Astrocyte of the hippocampus (primary cell): Measurements from ENCODE around the gene ELAVL4.
A peak's percentile ranks its signal among the peaks of the same experiment; 100 is the strongest.

Source experiments
- DNase-seq: peaks from one replicate; pipeline ENCODE4 v3.0.0; 2011; ENCODE audit warnings: low read depth, low spot score

The ELAVL4 gene

DNA sequence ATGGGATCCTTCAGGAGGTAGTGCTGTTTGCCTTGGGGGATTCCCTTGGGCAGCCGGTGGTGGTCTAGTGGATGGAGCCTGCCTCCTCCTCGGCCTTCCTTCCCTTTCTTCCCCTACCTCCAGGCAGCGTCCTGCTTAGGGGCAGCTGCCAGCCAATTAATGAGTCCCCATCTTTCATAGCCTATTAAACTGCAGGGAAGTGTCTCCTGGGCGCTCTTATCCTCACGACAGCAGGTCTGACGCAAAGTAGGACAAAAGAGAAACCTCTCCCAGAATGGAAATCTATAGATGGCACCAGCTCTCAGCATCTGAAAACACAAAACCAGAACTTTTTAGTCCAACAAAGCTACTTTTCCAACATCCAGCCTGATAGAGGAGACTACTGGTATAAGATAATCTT lies 69.3 kb downstream of the ELAVL4 start:
- DNase-seq, result no peak

DNA sequence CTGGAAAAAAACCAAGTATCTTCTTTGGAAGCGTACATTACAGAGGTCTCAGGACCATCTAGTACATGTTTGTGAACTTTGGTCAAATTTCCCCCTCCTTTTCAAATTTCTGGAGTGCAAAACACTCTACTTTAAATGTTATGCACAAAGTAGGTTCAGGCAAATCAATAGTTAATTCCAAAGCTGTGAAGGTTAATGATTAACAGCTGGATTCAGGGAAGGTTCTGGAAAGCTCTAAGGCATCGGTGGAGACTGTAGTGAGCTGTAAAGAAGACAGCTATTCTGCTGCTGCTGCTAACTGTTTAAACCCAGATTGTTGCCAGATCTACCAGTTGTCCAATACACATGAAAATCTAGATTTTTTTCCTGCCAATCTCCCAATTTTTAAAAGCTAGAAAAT lies 70.9 kb downstream of the ELAVL4 start:
- no peak for DNase-seq

DNA sequence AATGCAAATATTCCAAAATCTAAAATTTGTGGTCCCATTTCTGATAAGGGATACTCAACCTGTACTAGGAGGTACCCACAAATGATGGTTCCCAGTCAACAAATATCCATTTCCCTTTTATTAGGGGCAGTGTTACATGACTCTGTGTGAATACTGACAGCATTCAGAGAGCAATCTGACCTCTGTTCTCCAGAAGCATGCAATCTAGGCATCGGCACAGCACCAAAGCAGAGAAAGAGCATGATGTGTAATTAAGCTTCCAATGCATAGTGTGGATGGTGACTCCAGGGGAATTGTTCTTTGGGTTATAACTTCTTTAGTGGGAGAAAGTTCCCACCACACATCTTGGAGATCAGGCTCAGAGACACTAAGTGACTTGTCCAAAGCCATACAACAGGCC lies 71.6 kb downstream of the ELAVL4 start:
- no peak for DNase-seq

DNA sequence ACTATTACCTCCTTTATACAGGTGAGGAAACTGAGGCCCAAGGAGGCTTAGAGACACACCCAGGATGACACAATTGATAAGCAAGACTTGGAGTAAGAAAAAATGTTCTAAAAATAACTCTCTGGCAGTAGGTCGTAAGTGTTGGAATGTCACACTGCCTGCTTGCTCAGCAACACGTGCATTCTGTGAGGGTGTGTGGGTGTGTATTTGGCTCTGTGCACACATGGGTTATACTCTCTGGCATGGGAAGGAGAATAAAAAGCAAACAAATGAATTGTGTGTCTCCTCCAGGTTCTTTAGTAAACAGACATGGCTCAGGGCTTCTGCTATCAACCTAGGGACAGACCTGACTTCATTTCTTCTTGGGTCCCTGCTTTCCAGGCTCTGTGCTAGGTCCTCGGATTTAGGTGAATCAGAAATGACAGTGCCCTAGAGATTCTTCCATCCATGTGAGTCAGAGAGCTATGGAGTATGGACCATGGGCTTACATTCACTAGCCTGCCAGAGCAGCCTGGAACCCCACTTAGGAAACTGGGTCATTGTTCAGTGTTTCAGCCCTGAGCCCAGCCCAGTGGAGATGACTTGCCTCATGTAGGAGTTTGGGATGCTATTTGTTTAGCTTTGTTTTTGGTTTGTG lies 72.4 kb downstream of the ELAVL4 start:
- peak; percentile 36 for DNase-seq

DNA sequence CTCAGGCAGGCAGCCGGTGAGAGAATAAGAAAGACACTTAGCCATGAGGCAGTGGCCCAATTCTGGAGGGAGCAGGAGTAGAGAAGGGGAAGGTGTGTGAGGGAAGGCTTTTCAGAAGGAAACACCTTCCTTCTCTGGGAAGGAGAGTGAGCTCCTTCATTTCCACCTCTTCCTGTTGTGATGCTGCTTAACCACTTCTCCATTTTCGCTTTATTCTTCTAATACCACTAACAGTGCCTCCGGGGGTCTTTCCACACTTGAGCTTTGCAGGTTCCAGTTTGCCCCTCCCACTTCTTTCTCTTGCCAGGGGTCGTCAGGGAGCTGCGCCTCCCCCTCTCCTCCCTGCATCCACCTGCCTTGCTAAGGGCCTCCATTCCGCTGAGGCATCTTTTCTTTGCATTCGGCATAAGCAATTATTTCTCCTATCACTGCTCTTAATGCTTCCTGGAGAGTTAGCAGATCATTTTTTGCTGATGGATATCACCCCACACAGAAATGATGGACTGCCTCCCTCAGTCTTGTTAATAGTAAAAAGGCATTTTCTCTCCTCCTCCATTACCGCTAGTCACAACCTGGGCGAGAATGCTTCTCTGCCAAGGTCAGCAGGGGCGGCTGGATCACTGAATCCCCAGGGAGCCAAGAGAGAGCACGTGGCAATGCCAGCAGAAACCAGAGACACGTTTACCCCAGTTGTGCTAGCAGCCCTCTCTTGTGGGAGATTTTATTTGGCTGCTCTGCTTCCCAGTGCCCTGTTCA lies 74.8 kb downstream of the ELAVL4 start:
- DNase-seq, result no peak

DNA sequence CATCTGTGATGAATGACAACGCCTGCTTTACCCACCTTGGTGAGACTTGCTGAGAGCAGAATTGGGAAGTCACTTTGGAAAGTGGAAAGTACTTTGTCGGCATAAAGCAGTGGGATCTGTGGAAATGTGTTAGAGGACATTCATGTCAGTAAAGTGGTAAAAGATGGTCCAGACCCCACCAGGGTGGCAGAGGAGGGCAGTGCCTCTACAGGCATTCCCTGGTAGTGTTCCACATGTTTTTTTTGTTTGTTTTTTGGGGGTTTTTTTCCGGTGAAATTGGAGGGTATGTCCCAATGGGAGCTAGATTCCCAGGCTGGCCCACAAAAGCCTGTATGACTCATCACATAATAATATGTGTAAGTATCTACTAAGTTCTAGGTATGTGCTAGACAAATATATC lies 80.6 kb downstream of the ELAVL4 start:
- no peak for DNase-seq

DNA sequence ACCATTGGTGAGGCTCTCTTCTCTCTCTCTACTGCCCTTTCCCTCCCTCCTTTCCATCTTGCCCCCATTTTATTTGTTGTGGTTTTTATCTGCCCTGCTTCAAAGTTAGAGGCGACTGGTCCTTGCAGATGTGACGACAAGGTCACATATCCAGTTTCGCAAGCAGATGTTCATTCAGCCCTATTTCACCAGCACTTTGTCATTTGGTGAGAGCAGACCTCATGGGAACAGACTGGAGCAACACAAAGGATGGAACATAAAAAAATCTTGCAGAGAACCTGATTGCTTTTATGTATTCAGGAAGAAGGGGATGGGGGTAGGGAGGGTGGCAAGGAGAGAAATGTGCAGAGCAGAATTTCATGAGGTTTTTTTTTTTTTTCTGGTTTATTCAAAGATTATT lies 84.3 kb downstream of the ELAVL4 start:
- DNase-seq, result no peak

DNA sequence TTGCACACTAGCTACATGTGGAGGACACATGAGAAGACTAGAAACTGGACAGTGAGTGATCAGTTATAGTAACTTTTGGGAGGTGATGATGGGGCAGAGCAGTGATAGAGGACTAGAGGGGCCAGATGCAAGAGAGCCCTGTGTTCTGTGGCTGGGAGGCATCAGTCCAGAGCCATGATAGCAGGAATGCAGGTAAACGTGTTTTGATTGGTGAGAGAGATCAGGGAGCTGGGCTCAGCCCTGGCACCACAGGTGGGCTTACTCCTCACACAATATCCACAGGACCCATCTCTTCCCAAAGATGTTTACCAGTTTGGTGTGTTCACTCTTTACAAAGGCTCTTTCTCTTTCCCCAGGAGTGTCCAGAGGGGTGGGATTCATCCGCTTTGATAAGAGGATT lies 86.5 kb downstream of the ELAVL4 start:
- DNase-seq, result no peak

DNA sequence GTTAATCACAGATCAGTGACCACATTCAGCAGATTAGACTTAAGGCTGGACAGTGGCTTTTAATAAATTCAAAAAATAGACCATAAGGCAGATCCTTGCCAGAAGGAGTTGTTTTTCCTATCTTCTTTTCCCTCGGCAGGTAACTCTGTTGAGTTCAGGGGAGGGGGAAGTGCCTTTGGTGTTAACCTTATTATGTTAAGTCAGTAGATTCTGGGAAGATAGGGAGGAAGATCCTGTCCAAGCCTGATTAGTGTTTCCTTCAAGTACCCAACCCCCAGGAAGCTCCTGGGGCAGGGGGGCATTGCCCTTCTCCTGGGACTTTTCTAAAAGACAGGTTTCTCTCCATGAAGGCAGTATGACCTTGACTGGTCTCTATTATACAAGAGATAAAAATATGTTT lies 87.4 kb downstream of the ELAVL4 start:
- no peak for DNase-seq

DNA sequence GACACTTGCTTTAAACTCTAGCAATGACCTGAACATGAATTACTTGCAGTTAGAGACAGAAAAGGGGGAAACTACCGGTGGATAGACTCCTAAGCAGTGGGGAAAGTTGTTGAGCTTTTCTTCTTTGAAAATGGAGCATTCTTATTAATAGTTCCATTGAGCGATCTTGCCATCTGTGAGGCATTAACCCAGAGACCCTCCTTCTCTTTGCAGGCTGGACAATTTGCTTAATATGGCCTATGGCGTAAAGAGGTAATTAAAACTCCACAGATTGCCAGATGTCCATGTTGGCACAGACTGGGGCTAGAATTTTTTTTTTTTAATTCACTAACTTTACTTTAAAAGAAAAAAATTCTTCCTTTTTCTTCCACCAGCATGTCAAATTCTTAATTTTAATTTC lies 88.5 kb downstream of the ELAVL4 start:
- DNase-seq, result no peak

DNA sequence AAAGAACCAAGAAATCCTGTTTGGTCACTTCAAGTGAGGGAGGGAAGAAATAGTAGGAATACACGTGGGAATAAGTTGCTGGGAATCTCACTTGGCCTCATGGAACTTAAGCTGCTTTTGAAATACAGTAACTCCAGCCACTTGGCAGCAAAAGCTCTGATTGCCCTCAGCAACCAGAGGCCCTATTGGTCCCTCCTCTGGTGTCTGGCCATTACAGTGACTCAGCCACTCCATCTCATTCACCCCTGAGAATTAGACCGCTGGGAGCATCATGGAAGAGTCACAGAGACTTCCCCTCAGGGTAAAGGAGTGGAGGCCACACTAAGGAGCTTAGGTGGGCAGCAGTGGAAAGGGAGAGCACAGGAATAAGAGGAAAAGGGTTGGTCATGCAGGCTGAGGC lies 99.6 kb downstream of the ELAVL4 start:
- DNase-seq, result peak; percentile 13

DNA sequence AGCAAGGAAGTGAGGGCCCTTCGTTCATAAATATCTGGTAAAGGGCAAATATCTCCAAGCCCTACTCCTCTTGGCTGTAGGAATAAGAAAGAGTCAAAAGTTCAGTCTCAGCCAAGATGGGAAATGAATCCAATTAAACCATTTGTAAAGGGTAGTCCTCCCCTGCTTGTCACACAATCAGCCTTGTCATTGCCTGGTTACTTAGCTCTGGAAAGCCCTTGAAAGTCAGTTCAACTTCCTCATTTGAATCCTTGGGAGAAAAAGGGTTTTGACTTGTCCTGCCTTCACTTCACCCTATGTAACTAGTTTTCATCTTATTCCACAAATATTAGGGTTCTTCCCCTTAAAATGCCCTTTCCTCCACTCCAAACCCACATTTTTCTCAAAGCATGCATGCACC lies 100.0 kb downstream of the ELAVL4 start:
- no peak for DNase-seq

DNA sequence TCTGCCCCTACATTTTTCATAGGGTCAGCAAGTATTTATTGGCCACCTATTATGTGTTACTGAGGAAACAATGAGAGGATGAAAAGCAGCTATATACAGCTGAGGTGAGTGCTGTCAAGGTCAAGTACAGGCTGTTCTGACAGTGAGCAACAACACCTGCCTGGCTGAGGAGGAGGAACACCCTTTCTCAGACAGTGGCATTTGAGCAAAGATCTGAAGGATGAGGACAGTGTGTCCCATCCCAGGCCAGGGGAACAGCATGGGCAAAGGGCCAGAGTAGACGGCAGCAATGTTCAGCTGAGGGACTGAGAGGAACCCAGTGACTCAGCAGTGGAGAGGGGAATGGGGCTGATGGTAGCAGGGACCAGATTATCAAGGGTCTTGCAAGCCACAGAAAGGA lies 101.0 kb downstream of the ELAVL4 start:
- no peak for DNase-seq

DNA sequence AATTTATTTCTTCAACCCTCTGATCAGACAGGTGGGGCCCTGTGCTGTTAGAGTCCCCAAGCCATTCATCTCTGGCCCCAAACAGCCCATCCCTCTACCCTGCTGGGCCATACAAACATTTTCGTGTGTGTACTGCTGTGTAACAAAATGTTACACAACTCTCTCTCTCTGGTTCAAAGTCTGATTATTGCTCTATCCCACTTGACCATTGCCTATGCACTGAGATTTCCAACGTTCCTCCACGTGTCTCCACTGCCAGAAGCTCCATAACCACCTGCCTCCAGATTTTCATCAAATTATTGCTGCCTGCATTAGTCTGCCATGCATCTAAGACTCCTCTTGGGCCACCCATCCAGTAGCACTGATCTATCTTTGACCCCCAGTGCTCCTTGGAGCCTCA lies 104.8 kb downstream of the ELAVL4 start:
- no peak for DNase-seq

DNA sequence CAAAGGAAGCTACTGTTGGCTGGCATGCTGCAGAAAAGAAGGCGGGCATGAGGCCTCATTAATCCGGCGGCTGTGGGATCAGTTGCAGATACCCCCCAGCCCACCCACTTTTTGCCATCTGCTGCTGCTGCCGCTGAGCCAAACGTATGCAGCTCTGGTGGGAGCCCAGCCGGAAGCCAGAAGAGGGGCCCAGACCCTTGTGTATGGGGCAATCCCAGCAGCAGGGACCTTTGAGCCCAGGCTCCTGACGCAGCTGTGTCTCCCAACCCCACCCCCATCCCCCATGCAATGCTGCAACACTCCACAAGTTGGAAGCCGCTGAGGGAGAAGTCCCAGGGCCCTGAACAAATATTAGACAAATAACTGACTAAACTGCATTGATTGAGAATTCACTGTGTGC lies 106.0 kb downstream of the ELAVL4 start:
- no peak for DNase-seq

DNA sequence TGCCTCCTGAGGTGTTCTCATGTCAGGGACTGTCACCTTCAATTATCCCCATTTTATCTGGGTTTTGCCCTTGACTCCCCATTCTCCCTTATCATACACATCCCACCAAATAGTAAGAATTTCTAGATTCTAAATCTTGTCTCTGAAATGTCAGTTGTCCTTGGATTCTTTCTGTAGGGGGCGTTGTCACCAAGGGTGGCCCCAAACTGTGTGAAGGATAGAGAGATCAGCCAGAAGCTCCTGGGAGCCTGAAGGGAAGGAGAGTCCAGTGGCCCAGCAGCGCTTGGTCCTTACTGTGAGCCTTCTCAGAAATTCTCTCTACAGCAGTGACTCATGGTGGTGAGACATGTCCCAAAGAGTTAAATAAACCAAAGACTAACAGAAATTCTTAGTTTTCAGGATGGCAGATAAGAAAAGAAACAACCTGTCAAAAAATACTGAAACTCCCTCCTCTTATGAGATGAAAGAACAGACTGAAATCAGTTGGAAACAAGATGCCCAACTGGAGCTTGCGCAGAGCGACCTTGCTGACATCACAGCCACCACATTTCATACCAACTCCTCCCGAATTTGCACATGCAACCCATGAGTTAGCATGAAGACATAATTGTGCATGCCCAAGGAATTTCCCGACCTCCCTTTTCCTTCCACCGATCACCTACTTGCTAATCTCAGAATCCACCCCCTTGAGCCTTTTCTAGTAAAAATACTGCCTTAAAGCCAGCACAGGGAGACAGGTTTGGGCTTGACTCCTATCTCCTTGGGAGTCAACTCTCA lies 109.8 kb downstream of the ELAVL4 start:
- DNase-seq, result peak; percentile 2

DNA sequence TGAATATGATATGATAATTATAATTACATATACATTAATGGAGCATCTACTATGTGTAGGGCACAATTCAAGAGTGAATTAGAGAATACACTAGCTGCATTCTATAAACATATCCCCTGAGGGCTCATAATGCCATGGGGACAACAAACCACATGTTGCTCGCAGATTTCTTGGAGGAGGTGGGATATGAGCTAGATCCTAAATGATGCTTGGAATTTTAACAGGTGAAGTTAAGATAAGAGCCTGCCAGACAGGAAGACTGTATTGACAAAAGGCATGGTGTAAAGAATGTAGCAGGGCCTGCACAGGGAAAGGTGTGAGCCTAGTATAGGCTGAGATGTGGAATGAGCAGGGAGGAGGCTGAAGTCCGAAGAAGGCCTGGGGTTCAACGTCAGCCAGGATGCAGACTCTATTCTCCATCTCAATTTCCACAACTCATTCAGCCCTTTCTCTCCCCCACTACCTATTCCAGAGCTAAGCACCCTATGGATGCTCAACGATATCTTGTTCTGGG lies 120.2 kb downstream of the ELAVL4 start:
- DNase-seq, result no peak

DNA sequence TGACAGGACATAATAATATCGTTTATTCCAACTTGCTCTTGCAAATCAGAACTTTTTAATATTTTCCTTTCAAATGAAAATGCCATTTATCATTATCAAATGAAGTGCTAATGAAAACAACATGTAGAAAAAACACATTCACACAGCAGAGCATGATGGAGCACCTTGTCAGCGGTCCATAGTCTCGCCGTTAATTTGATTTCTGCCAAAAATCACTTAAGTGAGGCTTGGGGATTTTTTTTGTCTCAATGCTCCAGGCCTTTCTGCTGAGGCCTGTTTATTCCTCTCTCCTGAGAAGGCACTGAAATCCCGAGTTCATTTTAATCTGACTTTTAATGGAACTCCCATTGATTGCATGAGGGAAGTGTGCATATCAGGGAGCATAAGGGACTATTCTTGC lies 122.5 kb downstream of the ELAVL4 start:
- no peak for DNase-seq

DNA sequence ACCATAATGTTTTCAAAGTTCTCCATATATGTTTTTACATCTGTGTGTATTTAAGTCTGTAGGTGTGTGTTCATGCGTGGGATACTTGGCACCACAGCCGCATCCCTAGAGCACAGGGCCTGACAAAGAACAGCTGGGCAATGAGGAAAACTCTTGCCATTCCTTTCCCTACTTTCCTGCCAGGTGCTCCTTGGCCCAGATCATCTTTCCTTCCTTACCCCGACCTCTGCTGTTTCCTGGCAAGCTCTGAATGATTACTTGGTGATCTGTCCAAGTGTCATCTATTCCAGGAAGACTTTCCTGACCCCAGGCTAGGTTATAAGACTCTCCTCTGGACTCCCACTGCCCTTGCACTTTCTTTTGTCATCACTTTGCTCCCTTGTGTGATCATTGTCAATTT lies 123.6 kb downstream of the ELAVL4 start:
- DNase-seq, result no peak

DNA sequence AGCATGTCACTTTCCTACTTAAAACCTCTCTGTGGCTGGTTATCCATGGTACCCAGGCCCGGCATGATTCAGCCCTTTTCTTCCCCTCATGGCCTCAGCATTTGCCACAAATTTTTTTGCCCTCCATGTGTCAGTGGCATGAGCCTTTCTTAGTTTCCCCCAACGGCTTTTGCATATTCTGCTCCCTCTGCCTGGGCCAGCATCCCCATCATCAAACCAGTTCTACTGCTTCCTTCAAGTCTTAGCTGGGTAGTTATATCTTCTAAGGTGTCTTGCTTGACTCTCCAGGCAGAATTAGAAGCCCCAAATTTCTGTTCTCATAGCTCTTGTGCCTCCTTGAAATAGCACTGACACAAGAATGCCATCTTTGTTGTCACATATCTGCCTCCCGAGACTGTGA lies 127.9 kb downstream of the ELAVL4 start:
- DNase-seq, result no peak

DNA sequence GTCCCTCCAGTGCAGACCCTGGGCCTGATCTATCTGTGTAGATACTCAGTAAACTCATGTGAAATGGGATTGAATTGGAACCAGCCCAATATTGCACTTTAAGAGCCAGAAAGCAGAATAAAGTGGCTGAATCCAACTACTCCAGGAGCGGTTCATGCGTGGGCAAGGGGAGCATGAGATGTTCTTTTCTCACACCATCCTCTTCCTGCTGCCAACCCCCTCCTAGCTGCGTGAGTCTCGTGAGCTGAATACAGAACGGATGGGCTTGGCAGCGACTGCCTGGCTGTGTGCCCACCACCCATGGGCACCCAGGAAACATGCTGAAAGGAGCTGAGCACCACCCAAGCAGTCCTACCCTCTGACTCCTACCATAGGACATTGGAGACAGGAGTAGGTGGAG lies 128.3 kb downstream of the ELAVL4 start:
- DNase-seq, result no peak

DNA sequence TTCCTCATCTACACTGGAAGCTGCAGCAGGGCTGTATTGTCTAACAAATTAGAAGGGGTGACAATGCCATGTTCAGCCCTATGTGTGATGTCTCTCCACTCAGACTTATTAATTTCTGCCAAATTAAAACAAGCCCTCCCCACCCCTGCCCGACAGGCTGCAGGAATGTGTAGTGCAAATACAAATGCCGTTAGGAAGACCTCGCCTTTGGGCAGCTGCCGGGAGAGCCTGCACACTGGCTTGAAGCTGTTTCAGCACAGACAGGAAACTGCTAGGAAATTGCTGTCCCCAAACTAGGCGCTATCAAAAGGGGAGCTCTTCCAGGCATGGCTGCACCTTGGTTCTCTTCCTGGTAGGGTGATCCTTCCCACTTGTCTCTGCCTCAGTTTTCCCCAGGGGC lies 135.2 kb downstream of the ELAVL4 start:
- DNase-seq, result no peak

DNA sequence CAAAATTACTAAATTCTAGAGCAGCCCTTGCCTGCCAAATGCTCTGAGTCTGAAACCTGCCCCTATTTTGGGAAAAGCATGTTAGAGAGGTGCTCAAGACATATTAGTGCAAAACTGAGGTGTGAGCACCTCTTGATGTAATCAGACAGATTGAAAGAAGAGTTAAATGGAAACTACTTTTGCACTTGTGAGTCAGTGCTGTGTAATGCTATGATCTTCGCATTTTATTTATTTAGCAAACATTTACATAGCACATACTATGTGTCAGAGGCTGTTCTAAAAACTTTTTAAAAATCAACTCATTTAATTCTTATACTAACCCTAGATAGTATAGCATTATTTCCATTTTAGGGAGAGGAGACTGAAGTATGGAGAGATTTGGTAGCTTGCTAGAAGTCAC lies 138.1 kb downstream of the ELAVL4 start:
- DNase-seq, result peak; percentile 13
